Mesodermal cell (in vitro differentiated cells): ENCODE results near the gene ANKRD52.
"Not testable (repeated sequence)": the region's sequence is repeated elsewhere in the genome, so short reads cannot be mapped to it uniquely, and the experiment has no call there.

Source experiments
- H3K27ac ChIP-seq: 2 replicates; pipeline ENCODE4 v1.7.0; 2013; ENCODE audit warnings: mild to moderate bottlenecking, low read depth, low read length, moderate library complexity; ENCODE audit not compliant: severe bottlenecking
- H3K36me3 ChIP-seq: 2 replicates; pipeline ENCODE4 v1.7.1; 2013; ENCODE audit warnings: mild to moderate bottlenecking, low read length, moderate library complexity; ENCODE audit not compliant: control insufficient read depth, insufficient read depth
- H3K4me1 ChIP-seq: one replicate; pipeline ENCODE4 v1.7.1; 2013; ENCODE audit warnings: mild to moderate bottlenecking, low read length; ENCODE audit not compliant: insufficient read depth, control insufficient read depth, poor library complexity, severe bottlenecking
- H3K4me3 ChIP-seq: 2 replicates; pipeline ENCODE4 v1.7.0; 2013; ENCODE audit warnings: low read length, control low read depth, mild to moderate bottlenecking; ENCODE audit not compliant: insufficient read depth, poor library complexity, severe bottlenecking; ENCODE audit errors: extremely low read depth
- H3K9me3 ChIP-seq: 2 replicates; pipeline ENCODE4 v1.7.1; 2013; ENCODE audit warnings: mild to moderate bottlenecking, low read length, moderate library complexity; ENCODE audit not compliant: control insufficient read depth
- WGBS, 2 experiments: methylation state at CpG; one replicate each; pipeline ENCODE4 v1.1.5; 2013; ENCODE audit warnings: missing lambda C conversion rate in 2 of 2; ENCODE audit not compliant: insufficient coverage in 2 of 2; 5-methylcytosine and 5-hydroxymethylcytosine counted together

ANKRD52 gene

DNA sequence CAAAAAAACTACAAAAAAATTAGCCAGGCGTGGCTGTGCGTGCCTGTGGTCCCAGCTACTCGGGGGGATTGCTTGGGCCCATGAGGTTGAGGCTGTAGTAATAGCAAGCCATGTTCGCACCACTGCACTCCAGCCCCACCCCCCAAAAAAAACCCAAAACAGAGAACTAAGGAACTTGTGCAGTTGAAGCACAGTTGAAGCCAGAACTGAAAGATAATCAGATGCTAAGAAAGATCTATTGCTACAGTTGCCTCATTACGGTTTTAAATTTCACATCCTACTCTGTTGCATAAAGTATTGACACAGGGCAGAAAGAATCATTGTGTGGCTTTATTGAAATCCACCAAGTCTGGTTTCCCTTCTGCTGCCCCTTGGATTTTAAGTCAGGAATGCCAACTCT, 38.1 kb upstream of the ANKRD52 start:
- peaks cover 51% of the 10 kb centered on the region for H3K36me3 ChIP-seq
- H3K27ac ChIP-seq, result no peak overlapping the region
- peaks cover 6% of the 10 kb centered on the region for H3K4me1 ChIP-seq
- 80 to 100% methylated on average over 1 to 3 of the region's 5 CpGs for WGBS, 2 experiments
- no peaks in the 10 kb centered on the region for H3K9me3 ChIP-seq
- no peak overlapping the region for H3K4me3 ChIP-seq

DNA sequence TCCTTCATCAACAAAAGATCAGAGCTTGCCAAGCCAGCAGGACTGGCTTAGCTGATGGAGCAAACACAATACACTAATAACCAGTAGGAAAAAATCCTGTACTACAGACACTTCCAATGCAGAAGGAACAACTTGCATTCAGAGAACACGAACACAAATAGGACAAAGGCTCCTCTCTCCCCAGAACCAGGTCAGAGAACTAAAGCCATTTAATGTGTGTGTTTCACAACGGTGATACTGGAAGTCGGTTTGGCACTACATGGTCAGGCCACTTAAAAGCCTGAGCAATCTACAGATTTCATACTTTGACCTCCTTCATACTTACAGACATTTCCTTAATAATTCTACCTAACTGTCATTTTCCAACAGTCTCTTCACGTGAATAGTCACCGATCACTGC, 35.6 kb upstream of the ANKRD52 start:
- Histone ChIP-seq H3K27ac (no peak overlapping the region), H3K4me3 (no peak overlapping the region), H3K36me3 (peaks cover 74% of the 10 kb centered on the region), H3K9me3 (no peaks in the 10 kb centered on the region), H3K4me1 (peaks cover 5% of the 10 kb centered on the region)
- 94% methylated on average over 5 of the region's 5 CpGs for WGBS, 2 experiments

GRCh38 chr12:56288705-56289387, 30.7 kb upstream of the ANKRD52 start:
- H3K27ac ChIP-seq, result no peak overlapping the region
- peaks cover 71% of the 10 kb centered on the region for H3K36me3 ChIP-seq
- no peaks in the 10 kb centered on the region for H3K9me3 ChIP-seq
- H3K4me1 ChIP-seq, result no peaks in the 10 kb centered on the region
- no peak overlapping the region for H3K4me3 ChIP-seq
- WGBS, 2 experiments, result 89 to 100% methylated on average over 1 to 2 of the region's 3 CpGs

GRCh38 chr12:56286044-56286830, 28.1 kb upstream of the ANKRD52 start:
- H3K4me1 ChIP-seq, result no peaks in the 10 kb centered on the region
- 90 to 93% methylated on average over 2 to 3 of the region's 4 CpGs for WGBS, 2 experiments

DNA sequence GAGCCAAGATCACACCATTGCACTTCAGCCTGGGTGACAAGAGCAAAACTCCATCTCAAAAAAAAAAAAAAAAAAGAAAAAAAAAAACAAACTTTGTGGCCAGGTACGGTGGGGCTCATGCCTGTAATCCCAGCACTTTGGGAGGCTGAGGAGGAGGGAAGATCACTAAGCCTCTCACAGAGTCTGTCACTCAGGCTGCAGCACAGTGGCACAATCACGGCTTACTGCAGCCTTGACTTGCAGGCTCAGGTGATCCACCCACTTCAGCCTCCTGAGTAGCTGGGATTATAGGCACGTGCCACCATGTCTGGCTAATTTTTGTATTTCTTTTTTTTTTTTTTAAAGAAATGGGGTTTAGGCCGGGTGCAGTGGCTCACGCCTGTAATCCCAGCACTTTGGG, 26.1 kb upstream of the ANKRD52 start:
- H3K4me3 ChIP-seq, H3K27ac ChIP-seq, H3K9me3 ChIP-seq, H3K4me1 ChIP-seq: not testable (repeated sequence)
- 88 to 92% methylated on average over 4 of the region's 5 CpGs for WGBS, 2 experiments
- peaks cover 85% of the 10 kb centered on the region for H3K36me3 ChIP-seq

More at GRCh38 chr12:56286044-56286830, 28.1 kb upstream of the ANKRD52 start:
- peaks cover 84% of the 10 kb centered on the region for H3K36me3 ChIP-seq
- H3K9me3 ChIP-seq, result no peaks in the 10 kb centered on the region
- H3K4me3 ChIP-seq, result no peak overlapping the region
- H3K27ac ChIP-seq, result no peak overlapping the region

GRCh38 chr12:56282579-56282978, 24.4 kb upstream of the ANKRD52 start:
- WGBS, 2 experiments, result no CpG with 5 or more reads among the region's 2 CpGs
- H3K36me3 ChIP-seq, result peaks cover 91% of the 10 kb centered on the region
- no peak overlapping the region for H3K27ac ChIP-seq
- no peaks in the 10 kb centered on the region for H3K4me1 ChIP-seq
- no peaks in the 10 kb centered on the region for H3K9me3 ChIP-seq
- no peak overlapping the region for H3K4me3 ChIP-seq

- H3K36me3 ChIP-seq, result peaks cover 94% of the 10 kb centered on the region
- no peak overlapping the region for H3K27ac ChIP-seq
- WGBS, 2 experiments, result 94 to 100% methylated on average over 2 to 5 of the region's 6 CpGs
- H3K4me3 ChIP-seq, result no peak overlapping the region
- H3K9me3 ChIP-seq, result no peaks in the 10 kb centered on the region
- H3K4me1 ChIP-seq, result no peaks in the 10 kb centered on the region
Observed at GRCh38 chr12:56282030-56282429, 23.8 kb upstream of the ANKRD52 start.

GRCh38 chr12:56280849-56281248, 22.7 kb upstream of the ANKRD52 start:
- Histone ChIP-seq H3K4me3 (no peak overlapping the region), H3K36me3 (peaks cover 87% of the 10 kb centered on the region), H3K4me1 (no peaks in the 10 kb centered on the region), H3K9me3 (no peaks in the 10 kb centered on the region), H3K27ac (no peak overlapping the region)

DNA sequence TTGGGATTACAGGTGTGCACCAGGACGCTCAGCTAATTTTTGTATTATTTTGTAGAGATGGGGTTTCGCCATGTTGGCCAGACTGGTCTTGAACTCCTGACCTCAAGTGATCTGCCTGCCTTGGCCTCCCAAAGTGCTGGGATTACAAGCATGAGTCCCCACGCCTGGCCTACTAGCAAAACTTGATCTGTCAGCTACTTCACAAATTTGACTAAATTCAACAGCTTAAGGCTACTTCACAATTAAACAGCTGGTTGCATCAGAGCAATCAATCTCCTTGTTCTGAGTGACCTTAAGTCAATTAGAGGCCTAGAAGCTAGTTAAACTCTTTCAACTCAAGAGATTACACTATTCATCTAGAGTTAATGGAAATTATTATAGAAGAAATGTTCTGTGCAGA, 20.7 kb upstream of the ANKRD52 start:
- Histone ChIP-seq H3K4me3 (no peak overlapping the region), H3K36me3 (peaks cover 91% of the 10 kb centered on the region), H3K4me1 (no peaks in the 10 kb centered on the region), H3K9me3 (no peaks in the 10 kb centered on the region), H3K27ac (no peak overlapping the region)
- 100% methylated on average over 1 to 2 of the region's 3 CpGs for WGBS, 2 experiments

- no peaks in the 10 kb centered on the region for H3K4me1 ChIP-seq
- no CpG with 5 or more reads among the region's 2 CpGs for WGBS, 2 experiments
- H3K4me3 ChIP-seq, result no peak overlapping the region
- H3K36me3 ChIP-seq, result peaks cover 84% of the 10 kb centered on the region
- H3K9me3 ChIP-seq, result no peaks in the 10 kb centered on the region
- H3K27ac ChIP-seq, result no peak overlapping the region
Observed at GRCh38 chr12:56274299-56274698, 16.1 kb upstream of the ANKRD52 start.

DNA sequence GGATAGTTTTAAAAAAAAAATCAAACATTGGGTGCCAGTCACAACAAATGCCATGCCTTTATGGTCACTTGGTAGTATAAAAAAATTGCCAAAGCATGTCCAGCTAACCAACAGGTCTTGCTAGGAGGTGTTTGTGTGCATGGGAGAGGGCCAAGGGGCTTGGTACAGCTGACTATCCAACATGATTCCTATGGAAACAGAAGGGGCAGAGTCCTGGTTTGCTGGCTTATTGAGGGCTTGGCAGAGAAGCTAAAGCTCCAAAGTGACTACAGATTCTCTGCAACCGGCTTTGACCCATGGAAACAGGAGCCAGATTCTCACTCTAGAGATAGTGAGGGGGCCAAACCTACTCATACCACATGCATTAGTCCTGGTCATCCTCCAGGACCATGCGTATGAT, 14.3 kb upstream of the ANKRD52 start:
- not testable (repeated sequence) for H3K27ac ChIP-seq, H3K9me3 ChIP-seq, H3K4me1 ChIP-seq, H3K4me3 ChIP-seq
- H3K36me3 ChIP-seq, result peaks cover 71% of the 10 kb centered on the region
- WGBS, 2 experiments, result 100% methylated on average over 1 of the region's 2 CpGs; no CpG with 5 or more reads in 1 of the 2 experiments
